ENCODE data around the gene C14orf180.
"Not testable (repeated sequence)": the region's sequence is repeated elsewhere in the genome, so short reads cannot be mapped to it uniquely, and the experiment has no call there.

C14orf180 gene

DNA sequence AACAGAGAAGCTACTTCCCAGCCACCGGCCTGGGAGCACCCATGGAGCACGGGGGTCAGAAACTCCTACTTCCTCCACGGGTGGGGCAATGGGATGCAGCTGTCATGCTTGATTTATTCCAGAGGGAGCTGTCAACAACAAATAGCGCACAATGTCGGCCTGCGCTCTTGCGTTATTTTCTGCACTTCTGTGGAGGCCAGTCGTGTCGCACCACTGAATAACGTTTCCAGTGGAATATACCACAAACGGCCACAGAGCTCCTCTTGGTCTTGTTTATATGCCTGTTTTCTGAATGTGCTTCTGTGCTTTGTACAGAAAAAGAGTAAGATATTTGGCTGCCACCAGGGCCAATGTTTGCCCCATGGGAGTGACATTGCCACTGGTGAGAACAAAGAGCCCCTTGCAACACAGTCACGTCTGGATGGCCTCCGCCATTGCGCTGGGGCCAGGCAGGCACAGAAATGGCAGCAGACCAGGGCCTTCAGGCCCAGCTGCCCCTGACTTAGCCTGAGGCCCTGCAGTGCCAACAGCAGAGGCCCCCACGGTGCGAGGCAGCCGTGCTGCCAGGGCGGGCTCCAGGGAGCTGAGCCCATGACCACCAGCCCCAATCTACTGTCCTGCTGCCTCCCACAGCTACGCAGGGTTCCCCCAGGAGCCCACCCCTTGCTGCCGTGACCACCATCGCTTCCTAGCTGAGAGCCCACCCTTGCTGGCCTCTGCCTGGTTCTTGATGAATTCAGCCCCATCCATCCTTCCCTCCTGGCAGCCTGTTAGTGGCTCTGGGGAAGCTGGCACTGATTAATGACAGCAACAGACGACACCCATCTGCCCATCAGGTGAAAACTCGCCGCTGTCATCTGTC, 53.9 kb downstream of the C14orf180 start:
- DNase-seq, result no peak

GRCh38 chr14:104634138-104634760, 54.7 kb downstream of the C14orf180 start:
- no peak for DNase-seq

GRCh38 chr14:104634886-104635570, 55.5 kb downstream of the C14orf180 start:
- DNase-seq, result no peak

DNA sequence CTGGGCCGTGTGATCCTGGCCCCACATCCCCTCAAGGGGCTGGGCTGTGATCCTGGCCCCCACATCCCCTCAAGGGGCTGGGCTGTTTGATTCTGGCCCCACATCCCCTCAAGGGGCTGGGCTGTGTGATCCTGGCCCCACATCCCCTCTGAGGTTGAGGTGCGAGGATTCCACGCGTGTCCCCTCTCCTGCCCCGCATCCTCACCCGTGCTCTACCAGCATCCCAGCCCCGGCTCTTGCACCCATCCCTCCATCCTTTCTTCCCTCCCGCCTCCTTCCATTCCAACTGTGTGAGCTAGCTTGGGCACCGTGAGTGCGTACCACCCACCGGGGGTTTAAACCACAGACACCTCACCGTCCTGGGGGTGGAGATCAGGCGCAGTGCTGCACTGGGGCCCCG, 56.2 kb downstream of the C14orf180 start:
- DNase-seq, result no peak

DNA sequence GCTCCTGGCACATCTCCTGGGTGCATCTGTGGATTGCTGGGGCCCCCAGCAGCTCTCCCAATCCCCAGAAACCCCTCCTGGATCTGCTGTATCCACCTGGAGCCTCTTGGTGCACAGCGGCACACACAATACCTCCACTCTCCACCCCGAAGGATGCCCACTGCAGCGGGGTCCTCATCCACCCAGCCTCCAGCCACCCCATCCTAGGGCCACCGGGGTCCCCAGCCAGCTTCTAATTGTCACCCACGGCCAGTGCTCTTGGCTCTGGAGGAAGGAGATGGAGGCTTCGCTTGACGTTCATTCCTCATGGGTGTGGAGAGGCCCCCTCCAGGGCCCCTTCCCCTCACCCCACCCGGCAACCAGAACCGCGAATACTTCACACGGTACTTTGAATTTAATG, 56.6 kb downstream of the C14orf180 start:
- no peak for DNase-seq

DNA sequence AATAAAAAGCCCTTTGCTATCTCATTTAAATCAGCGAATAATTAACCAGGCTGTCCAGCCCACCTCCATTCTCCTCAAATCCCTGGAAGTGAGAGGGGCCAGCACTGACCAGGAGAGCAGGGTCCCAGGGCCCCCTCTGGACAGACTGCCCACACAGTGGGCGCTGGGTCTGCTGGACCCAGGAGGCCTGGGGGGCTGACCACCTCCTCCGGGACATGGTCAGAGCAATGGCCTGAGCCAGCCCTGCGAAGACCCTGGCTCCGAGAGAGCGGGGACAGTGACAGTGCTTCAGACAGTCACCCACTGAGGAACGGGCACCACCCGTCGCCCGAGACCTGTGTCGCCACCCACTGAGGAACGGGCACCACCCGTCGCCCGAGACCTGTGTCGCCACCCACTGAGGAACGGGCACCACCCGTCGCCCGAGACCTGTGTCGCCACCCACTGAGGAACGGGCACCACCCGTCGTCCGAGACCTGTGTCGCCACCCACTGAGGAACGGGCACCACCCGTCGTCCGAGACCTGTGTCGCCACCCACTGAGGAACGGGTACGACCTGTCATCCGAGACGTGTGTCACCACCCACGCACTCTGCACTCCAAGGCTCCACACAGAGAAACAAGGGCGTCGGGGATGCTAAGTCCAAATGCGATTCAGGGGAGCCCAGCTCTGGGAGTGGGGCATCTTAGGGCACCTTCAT, 57.4 kb downstream of the C14orf180 start:
- DNase-seq, result not testable (repeated sequence)

- no peak for DNase-seq
These were observed 58.0 kb downstream of the C14orf180 start for GRCh38 chr14:104637546-104638003.

DNA sequence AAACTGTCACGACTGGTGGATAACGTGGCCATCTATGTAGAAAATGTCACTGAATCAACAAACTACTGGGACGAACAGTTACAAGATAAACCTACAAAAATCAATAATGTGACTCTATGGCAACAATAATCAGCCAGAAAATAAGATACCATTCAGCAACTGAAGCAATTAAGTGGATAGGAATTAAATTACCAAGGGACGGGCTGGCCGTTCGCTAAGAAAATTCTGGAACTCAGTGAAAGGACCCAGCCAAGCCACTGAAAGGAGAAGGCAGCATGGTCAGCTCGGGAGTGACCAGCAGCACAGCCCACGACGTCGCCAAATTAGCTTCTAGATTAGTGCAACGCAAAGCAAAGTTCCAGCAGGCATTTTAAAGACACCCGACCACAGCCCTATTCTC, 58.6 kb downstream of the C14orf180 start:
- no peak for DNase-seq

- no peak for DNase-seq
These were observed 59.4 kb downstream of the C14orf180 start for GRCh38 chr14:104638927-104639450.

- no peak for DNase-seq
These were observed 59.9 kb downstream of the C14orf180 start for GRCh38 chr14:104639471-104639870.
